ENCODE results near the gene MACO1. TPM values are rescaled to one million over a fixed set of nuclear protein-coding genes. Genes with fewer than 3 reads are reported as not detected.

MACO1 gene
- total RNA-seq, 1 experiment from 2014 or later = 9.8 TPM

DNA sequence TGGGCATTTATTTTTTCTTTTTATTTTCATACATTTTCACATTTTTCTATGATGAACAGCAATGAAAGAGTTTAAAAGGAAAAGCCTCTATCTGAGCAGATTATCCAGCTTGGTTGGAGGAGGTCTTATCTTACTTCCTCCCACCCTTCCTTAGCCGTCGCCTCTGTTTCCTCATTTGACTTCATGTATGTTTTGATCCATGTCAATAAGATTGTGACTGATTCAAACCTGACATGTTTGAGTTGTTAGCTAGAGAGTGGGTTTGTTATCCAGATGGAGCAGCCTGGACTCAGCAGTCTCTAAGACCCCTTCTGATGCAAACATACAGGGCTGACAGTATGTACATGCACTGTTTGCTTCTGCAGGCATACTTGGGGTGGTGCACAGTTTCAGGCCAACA lies 31.2 kb downstream of the MACO1 start:
- ChIA-PET RAD21 (ENCODE audit: low non-redundant PET in 1 of 2, low total read pairs in 2 of 2, uncharacterized antibody in 2 of 2, unreplicated experiment in 2 of 2) (no interaction called here), CTCF (no interaction called here), POLR2A (no interaction called here)
- H3K9me2 ChIP-seq (ENCODE audit: insufficient read depth) = no peaks in the 10 kb centered on the region
- H3K79me2 ChIP-seq (ENCODE audit: insufficient read depth, low read length) = no peaks in the 10 kb centered on the region
- no peaks in the 10 kb centered on the region for H3K4me1 ChIP-seq (ENCODE audit: control insufficient read depth in 1 of 2, insufficient read depth in 2 of 2, low read length in 2 of 2)
- H3K27ac ChIP-seq (ENCODE audit: low read depth, low read length) = no peak overlapping the region
- H2AFZ ChIP-seq (ENCODE audit: low read depth, low read length, poor library complexity, severe bottlenecking) = no peak overlapping the region
- DNase-seq (ENCODE audit: low read depth, low spot score) (no peak), ATAC-seq (no peak)
- intact Hi-C loops (cut with micrococcal nuclease) = no loop called here
- no peaks in the 10 kb centered on the region for H3K36me3 ChIP-seq (ENCODE audit: control insufficient read depth in 1 of 2, insufficient read depth in 2 of 2, low read length in 2 of 2)
- H4K20me1 ChIP-seq (ENCODE audit: insufficient read depth) = no peaks in the 10 kb centered on the region
- TF ChIP-seq SP1 (IDR thresholded peaks at IDR 0.05; ENCODE audit: low read depth) (no peak), ELF1 (IDR thresholded peaks at IDR 0.05; ENCODE audit: borderline replicate concordance, low read depth) (no peak)
- TF ChIP-seq, protein P1, sequence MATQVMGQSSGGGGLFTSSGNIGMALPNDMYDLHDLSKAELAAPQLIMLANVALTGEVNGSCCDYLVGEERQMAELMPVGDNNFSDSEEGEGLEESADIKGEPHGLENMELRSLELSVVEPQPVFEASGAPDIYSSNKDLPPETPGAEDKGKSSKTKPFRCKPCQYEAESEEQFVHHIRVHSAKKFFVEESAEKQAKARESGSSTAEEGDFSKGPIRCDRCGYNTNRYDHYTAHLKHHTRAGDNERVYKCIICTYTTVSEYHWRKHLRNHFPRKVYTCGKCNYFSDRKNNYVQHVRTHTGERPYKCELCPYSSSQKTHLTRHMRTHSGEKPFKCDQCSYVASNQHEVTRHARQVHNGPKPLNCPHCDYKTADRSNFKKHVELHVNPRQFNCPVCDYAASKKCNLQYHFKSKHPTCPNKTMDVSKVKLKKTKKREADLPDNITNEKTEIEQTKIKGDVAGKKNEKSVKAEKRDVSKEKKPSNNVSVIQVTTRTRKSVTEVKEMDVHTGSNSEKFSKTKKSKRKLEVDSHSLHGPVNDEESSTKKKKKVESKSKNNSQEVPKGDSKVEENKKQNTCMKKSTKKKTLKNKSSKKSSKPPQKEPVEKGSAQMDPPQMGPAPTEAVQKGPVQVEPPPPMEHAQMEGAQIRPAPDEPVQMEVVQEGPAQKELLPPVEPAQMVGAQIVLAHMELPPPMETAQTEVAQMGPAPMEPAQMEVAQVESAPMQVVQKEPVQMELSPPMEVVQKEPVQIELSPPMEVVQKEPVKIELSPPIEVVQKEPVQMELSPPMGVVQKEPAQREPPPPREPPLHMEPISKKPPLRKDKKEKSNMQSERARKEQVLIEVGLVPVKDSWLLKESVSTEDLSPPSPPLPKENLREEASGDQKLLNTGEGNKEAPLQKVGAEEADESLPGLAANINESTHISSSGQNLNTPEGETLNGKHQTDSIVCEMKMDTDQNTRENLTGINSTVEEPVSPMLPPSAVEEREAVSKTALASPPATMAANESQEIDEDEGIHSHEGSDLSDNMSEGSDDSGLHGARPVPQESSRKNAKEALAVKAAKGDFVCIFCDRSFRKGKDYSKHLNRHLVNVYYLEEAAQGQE (IDR thresholded peaks at IDR 0.05; ENCODE audit: low read depth) = no peak
- H3K27me3 ChIP-seq (ENCODE audit: insufficient read depth, low read length) = no peaks in the 10 kb centered on the region
- H3K9ac ChIP-seq (ENCODE audit: low read length) = no peak overlapping the region
- no TSS peak for BruUV-seq (replicated peaks)
- no peaks in the 10 kb centered on the region for H3K9me3 ChIP-seq (ENCODE audit: control insufficient read depth in 1 of 2, insufficient read depth in 1 of 2, low read depth in 1 of 2, low read length in 2 of 2)
- no peak overlapping the region for H3K4me2 ChIP-seq (ENCODE audit: low read length)
- H3K4me3 ChIP-seq (replicated peaks in 1 of 2; ENCODE audit: low read depth in 1 of 2, low read length in 2 of 2) = no peak overlapping the region

DNA sequence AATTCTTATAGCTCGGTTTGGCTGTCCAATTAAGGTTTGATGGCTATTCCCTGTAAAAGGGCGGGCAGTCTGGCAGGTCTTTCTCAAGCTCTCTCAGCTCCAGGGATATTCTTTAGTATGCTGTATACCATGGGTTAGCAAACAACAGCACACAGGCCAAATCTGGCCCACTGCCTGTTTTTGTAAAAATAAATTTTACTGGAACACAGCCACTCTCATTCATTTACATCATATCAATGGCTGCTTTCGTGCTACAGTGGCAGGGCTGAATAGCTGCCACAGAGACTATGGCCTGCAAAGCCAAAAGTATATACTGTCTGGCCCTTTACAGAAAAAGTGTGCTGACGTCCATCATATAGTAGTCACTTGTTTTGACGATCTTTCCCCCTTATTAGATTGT lies 32.0 kb downstream of the MACO1 start:
- no TSS peak for BruUV-seq (replicated peaks)
- Histone ChIP-seq H3K9me3 (ENCODE audit: control insufficient read depth in 1 of 2, insufficient read depth in 1 of 2, low read depth in 1 of 2, low read length in 2 of 2) (no peaks in the 10 kb centered on the region), H2AFZ (ENCODE audit: low read depth, low read length, poor library complexity, severe bottlenecking) (no peak overlapping the region), H4K20me1 (ENCODE audit: insufficient read depth) (no peaks in the 10 kb centered on the region), H3K4me3 (replicated peaks in 1 of 2; ENCODE audit: low read depth in 1 of 2, low read length in 2 of 2) (no peak overlapping the region), H3K9ac (ENCODE audit: low read length) (no peak overlapping the region), H3K4me2 (ENCODE audit: low read length) (no peak overlapping the region), H3K27ac (ENCODE audit: low read depth, low read length) (no peak overlapping the region), H3K9me2 (ENCODE audit: insufficient read depth) (no peaks in the 10 kb centered on the region), H3K4me1 (ENCODE audit: control insufficient read depth in 1 of 2, insufficient read depth in 2 of 2, low read length in 2 of 2) (no peaks in the 10 kb centered on the region), H3K27me3 (ENCODE audit: insufficient read depth, low read length) (no peaks in the 10 kb centered on the region), H3K79me2 (ENCODE audit: insufficient read depth, low read length) (no peaks in the 10 kb centered on the region), H3K36me3 (ENCODE audit: control insufficient read depth in 1 of 2, insufficient read depth in 2 of 2, low read length in 2 of 2) (no peaks in the 10 kb centered on the region)
- no peak for ATAC-seq
- ChIA-PET POLR2A (no interaction called here), RAD21 (ENCODE audit: low non-redundant PET in 1 of 2, low total read pairs in 2 of 2, uncharacterized antibody in 2 of 2, unreplicated experiment in 2 of 2) (no interaction called here), CTCF (no interaction called here)
- DNase-seq (ENCODE audit: low read depth, low spot score) = no peak
- intact Hi-C loops (cut with micrococcal nuclease) = no loop called here
- TF ChIP-seq, protein P2, sequence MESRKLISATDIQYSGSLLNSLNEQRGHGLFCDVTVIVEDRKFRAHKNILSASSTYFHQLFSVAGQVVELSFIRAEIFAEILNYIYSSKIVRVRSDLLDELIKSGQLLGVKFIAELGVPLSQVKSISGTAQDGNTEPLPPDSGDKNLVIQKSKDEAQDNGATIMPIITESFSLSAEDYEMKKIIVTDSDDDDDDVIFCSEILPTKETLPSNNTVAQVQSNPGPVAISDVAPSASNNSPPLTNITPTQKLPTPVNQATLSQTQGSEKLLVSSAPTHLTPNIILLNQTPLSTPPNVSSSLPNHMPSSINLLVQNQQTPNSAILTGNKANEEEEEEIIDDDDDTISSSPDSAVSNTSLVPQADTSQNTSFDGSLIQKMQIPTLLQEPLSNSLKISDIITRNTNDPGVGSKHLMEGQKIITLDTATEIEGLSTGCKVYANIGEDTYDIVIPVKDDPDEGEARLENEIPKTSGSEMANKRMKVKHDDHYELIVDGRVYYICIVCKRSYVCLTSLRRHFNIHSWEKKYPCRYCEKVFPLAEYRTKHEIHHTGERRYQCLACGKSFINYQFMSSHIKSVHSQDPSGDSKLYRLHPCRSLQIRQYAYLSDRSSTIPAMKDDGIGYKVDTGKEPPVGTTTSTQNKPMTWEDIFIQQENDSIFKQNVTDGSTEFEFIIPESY (IDR thresholded peaks at IDR 0.05; ENCODE audit: extremely low read depth, insufficient replicate concordance, low read length) = no peak
- TF ChIP-seq EGR1 (IDR thresholded peaks at IDR 0.05; ENCODE audit: low read depth) (no peak), CEBPB (IDR thresholded peaks at IDR 0.05; ENCODE audit: low read depth) (no peak), EZH2 (IDR thresholded peaks at IDR 0.05) (no peak), EZH2phosphoT487 (IDR thresholded peaks at IDR 0.05; ENCODE audit: borderline replicate concordance) (no peak), ELF1 (IDR thresholded peaks at IDR 0.05; ENCODE audit: borderline replicate concordance, low read depth) (no peak), YY1 (IDR thresholded peaks at IDR 0.05; ENCODE audit: extremely low read depth, insufficient replicate concordance, low read depth, low read length) (no peak), ZNF274 (IDR thresholded peaks at IDR 0.05; ENCODE audit: low read depth, low read length) (no peak), SIN3A (IDR thresholded peaks at IDR 0.05; ENCODE audit: low read depth) (no peak)
- TF ChIP-seq, protein P1 (IDR thresholded peaks at IDR 0.05; ENCODE audit: low read depth) = no peak
